Superior temporal gyrus (tissue), 1 donor: Measurements from ENCODE around the gene SLC41A1.
A peak's percentile ranks its signal among the peaks of the same experiment; 100 is the strongest.

Experiments
- DNase-seq: peaks from one replicate; pipeline ENCODE4 v3.0.0-alpha.2; 2016; ENCODE audit errors: extremely low spot score

SLC41A1 gene

GRCh38 chr1:205787287-205787916 lies 25.6 kb downstream of the SLC41A1 start:
- DNase-seq, result no peak

- no peak for DNase-seq
These were observed 26.4 kb downstream of the SLC41A1 start for GRCh38 chr1:205786601-205787000.

- DNase-seq, result no peak
These were observed 27.6 kb downstream of the SLC41A1 start for GRCh38 chr1:205785446-205785845.

DNA sequence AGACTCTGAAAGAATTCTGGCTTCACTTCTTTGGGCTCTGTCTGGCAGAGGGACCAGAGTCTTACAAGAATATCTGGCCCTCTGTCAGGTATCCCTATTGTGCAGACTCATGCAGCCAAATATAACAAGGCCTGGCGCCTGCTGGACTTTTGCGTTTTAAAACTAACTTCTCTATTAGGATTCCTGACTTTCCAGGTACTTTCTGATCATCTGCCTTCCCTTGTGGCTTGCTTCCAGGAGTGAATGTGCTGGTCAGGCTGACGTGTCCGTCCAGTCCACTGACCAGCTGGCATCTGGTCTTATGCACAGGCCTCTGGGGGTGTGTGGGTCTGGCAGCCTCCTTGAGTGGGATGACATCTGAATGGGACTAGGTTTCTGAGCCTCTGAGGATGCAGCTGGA lies 29.1 kb downstream of the SLC41A1 start:
- no peak for DNase-seq

- DNase-seq, result peak; percentile 19
These were observed 29.6 kb downstream of the SLC41A1 start for GRCh38 chr1:205783433-205783795.

DNA sequence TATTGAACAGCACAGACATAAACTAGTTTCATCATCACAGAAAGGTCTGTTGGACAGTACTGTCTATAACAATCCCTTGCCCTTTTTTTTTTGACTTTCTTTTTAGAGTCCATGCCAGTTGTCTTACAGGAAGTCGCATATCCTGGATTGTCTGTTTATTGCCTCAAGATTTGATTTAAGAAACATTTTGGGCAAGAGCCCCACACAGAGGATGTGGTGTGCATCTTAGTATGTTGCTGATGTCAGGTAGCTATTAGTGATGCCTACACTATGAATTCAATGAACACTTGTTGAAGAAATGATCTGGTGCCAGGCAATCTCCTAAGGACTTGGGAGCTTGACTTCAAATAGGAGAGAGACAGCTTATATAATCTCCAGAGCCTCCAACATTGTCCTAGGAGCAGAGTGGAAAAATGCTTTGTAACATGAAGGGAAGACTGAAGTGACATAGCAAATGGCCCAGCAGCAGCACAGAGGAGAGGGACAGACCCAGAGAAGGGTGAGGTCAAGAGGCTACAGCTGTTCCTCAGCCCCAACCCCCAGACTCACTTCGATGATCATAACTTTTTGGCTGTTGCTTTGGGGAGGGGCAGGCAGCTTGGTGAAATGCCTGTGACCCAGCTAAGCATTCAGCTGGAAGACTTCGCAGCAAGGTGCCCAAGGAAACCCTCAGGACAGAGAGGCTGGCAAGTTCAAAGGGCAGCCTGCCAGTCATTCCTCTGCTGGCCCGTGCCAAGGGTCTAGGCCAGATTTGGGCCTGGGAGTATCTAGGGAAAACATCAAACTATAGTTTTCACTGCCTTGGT lies 30.2 kb downstream of the SLC41A1 start:
- no peak for DNase-seq

- no peak for DNase-seq
These were observed 32.7 kb downstream of the SLC41A1 start for GRCh38 chr1:205780335-205780734.

DNA sequence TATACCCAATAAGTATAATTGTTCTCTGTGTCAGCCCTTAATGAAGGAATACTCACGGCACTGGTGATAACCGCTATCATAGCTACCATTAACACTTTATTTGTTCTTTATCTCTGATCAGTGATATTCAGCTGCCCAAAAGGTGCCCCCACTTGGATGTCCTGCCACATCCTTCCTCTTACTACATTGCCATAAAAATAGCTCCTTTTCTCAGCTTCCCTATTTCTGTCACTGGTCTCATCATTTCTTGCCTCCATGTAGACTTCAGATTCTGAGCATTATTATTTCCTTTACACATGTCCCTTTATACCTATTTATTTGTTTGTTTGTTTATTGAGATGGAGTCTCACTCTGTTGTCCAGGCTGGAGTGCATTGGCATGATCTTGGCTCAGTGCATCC lies 35.0 kb downstream of the SLC41A1 start:
- no peak for DNase-seq

GRCh38 chr1:205775717-205776056 lies 37.3 kb downstream of the SLC41A1 start:
- DNase-seq, result no peak

DNA sequence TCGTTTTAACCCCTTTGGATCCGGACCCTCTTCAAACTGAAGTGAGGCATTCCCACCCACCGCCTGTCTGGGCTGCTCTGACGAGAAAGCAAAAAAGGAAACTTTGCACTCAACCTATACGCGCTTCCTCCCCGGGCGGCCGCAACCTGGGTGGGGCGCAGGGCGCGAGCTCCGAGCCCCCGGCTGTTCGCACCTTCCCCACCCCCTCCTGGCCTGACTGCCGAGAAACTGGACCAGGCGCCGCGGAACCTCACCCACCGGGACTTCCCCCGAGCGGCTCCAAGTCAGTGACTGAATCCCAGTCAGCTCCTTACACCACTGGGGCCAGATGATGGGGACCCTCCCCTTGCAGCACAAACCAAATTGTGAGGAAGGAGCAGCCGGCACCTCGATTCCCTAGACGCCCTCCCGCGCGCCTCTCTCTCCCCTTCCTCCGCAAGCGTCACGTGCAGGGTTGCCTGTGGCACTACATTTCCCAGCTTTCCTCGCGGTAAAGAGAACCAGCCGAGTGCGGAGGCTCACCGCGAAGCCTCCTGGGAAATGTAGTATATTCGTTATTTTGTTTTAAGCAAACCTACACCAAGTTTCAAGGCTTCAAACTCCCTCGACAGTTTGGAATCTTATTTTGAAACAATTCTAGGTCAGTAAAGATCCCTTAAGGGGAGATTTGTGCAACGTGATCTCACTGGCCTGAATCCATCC lies 37.8 kb downstream of the SLC41A1 start, which contains the start of gene RAB29:
Gene RAB29 (minus strand): TSS at position 468 of the 702 bp plus-strand sequence. CDS start 526 bp downstream, outside the sequence.
- DNase-seq, result peak; percentile 95

GRCh38 chr1:205774198-205775014 lies 38.6 kb downstream of the SLC41A1 start:
- DNase-seq, result no peak

- no peak for DNase-seq
These were observed 40.4 kb downstream of the SLC41A1 start for GRCh38 chr1:205772607-205773032.

DNA sequence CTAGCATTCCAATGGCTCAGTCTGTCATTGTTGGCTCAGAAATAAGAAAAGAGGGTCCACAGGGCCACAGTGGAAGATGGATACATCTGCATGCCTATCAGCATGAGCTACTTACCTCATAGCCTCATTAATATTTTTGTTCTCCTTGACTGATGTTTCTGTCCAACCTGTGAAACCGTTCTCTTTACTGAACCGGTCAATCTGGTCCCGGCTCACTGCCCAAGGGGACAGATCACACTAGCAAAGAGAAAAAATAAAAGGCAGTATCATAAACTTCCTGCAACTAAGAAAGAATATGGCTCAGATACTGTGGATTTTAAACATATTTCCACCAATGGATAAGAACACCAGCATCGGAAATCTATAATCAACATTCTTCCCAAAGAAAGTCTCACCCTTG lies 42.4 kb downstream of the SLC41A1 start:
- DNase-seq, result no peak

DNA sequence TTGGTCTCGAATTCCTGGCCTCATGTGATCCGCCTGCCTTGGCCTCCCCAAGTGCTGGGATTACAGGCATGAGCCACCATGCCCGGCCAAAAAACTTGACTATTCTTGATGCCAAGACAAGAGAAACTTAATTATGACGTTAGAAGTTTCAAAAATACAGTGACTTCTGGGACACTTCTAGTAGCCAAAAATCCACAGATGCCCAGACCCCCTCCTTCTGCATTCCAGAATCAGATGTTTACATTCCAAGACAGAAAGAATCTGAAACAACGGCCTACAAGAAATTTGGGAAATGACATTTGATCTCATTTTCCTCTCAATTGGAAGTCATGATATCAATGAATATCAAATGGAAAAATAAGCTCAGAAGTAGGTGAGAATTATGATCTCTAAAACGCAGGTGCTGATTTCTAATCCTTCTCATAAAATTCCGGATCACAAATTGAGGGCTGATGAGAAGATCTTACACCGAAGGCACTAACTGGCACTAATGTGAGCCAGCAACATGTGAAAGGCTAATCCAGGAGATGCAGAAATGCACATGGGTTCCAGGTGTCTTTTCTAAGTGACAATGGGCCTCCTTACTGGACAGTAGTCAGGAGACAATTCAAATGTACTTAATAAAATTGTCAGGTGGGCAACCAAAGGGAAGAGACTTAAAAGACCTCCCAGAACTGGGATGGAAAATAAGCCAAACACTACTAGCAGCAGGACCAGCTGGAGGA lies 43.2 kb downstream of the SLC41A1 start:
- DNase-seq, result no peak

DNA sequence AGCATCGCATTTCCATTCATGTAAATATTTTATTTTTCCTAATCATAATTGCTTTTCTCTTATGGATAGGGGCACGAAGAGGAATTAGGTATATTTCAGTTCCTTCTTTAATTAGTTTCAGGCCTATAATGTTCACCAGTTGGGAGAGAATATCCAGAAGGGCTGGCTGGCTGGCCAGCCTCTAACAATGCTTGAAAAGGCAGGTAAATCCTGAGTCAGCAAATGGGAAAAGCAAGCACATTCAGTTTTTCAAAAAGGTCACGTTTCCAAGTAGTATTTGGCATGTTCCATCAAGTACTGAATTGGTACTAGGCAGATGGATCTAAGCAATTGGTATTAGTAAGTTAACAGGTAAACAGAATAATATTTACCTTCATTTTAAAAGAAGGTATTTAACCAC lies 45.8 kb downstream of the SLC41A1 start:
- DNase-seq, result no peak

- no peak for DNase-seq
These were observed 46.4 kb downstream of the SLC41A1 start for GRCh38 chr1:205766570-205766969.

DNA sequence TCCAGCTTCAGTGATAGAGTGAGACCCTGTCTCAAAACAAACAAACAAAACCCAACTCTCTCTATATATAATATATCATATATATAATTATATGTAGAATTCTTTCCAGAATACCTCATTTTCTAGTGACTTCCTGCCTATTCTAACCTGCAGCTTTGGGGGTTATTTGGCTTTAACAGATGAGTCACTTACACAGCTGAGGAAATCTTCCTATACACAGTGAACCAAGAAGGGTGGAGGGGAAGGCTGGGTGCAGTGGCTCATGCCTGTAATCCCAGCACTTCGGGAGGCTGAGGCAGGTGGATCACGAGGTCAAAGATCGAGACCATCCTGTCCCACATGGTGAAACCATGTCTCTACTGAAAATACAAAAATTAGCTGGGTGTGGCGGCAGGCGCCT lies 47.0 kb downstream of the SLC41A1 start:
- DNase-seq, result no peak

DNA sequence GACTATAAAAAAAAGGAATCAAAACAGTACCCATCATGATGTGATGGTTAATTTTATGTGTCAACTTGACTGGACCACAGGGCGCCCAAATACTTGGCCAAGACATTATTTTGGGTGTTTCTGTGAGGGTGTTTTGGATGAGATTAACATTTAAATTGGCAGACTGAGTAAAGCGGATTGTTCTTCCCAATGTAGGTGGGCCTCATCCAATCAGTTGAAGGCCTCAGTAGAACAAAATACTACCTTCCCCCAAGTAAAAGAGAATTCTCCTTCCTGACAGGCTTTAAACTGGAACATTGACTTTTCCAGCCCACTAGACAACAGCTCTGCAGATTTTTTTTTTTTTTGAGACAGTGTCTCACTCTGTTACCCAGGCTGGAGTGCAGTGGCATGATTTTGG lies 48.4 kb downstream of the SLC41A1 start:
- DNase-seq, result no peak

GRCh38 chr1:205763980-205764379 lies 49.0 kb downstream of the SLC41A1 start:
- DNase-seq, result no peak

DNA sequence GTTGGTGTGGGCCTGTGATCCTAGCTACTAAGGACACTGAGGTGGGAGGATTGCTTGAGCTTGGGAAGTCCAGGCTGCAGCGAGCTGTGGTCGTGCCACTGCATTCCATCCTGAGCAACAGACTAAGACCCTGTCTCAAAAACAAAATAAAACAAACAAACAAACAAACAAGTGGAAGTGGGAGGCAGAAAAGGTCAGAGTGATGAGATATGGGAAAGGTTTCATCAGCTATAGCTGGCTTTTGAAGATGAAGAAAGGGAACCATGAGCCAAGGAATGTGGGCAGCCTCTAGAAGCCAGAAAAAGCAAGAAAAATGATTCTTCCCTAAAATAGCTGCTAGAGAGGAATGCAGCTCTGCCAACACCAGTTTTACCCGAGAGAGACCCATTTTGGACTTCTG lies 52.4 kb downstream of the SLC41A1 start:
- no peak for DNase-seq

GRCh38 chr1:205756552-205756951 lies 56.4 kb downstream of the SLC41A1 start:
- DNase-seq, result no peak
